ENCODE results near the gene ADAMTSL1. TPM values are rescaled to one million over a fixed set of nuclear protein-coding genes. Genes with fewer than 3 reads are reported as not detected.

Gene ADAMTSL1
- total RNA-seq, 1 donor from 2014 or later = not detected

DNA sequence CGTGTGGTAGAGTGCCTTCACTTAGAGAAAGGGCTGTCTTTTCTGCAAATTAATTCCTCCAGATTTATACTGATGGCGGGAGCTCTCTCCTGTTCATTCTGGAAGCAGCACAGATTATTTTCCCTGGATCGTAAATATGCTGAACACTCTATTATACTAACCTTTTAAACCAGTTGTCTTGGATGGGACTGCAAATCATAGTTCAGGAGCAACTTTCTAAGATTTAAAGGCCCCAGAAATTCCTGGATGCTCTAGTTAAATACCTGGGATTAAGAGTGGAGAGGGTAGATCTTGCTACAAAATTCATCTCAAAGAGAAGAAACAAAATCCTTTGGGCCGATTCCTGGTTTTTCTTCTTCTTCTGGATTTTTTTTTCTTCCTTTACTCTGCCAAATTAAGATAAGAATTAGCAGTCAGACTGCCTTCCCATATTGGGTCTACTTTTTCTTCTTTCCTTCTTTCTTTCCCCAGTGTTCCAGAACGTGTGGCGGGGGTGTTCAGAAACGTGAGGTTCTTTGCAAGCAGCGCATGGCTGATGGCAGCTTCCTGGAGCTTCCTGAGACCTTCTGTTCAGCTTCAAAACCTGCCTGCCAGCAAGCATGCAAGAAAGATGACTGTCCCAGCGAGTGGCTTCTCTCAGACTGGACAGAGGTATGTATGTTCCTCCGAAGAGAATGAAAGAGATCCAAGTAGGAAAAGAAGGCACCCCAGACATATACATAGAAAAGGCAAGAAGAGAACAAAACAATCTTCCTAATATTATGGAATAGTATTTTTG, 296.4 kb downstream of the ADAMTSL1 start:
- intact Hi-C loops (cut with micrococcal nuclease) = no loop called here

DNA sequence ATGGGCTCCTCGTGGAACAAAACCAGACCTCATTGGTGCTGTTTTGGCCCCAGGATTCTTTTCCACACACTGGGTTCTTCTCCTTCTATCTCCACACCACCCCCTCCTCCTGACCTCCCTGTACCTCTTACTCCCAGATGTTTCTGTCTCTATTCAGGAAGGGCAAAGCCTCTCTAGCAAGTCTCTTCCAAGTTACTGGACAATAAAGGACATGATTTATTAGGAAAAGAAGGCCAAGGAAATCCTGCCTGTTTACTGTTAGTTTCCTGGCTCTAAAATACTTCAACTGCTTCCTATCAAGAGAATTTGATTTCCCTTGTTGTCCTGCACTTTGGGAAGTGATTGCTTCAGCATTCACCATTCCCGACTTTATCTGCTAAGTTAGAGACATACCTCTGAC, 297.1 kb downstream of the ADAMTSL1 start:
- intact Hi-C loops (cut with micrococcal nuclease) = no loop called here

DNA sequence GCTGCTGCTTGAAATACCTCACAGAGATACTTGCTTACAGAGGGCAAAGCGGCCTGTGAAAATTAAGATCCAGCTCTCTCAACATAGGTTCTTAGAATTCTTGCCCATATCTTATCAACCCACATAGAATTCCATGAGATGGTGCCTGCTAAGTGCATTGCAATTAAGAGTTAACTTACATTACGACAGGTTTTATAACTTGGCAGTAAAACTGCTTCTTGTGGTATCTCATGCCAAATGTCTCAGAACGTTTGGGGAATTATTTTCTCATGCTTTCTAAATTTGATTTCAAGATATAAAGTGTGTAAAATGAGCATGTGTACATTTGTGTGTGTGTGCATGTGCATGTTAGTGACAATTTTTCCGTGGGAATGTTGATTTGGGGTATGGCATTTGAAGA, 297.8 kb downstream of the ADAMTSL1 start:
- intact Hi-C loops (cut with micrococcal nuclease) = no loop called here

DNA sequence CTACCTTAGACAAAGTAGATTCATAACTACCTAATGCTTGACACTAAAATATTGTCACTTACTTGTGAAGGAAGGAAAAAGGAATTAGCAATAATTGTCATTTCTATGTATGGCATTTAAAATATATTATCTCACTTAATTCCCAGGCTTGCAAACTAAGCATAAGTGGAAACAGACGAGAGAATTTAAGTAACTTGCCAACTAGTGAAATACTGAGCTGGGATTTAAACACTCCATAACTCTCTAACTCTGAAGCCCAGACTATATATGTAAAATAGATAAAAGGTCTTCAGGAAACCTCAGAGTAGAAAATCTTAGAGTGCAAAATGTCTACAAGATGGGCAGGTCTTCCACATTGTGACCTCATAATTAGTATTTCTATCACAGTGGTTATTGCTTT, 301.3 kb downstream of the ADAMTSL1 start:
- intact Hi-C loops (cut with micrococcal nuclease) = no loop called here

DNA sequence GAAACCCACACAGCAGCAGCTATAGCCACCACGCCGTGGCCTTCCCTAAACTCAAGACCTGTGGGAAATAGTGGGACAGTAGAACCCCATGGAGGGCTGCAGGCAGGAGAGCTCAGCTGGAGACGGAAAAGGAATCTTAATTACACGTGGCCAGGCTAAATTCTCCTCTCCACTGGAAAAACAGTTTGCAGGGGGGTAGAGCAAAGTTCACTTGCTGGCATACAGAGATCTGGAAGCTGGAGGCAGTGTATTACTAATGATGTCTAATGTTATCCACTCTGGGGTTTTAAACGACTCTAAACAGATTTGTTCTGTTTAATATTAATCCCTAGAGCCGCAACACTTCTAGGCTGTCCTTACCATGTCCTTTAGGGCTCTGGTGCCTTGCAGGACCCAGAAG, 302.0 kb downstream of the ADAMTSL1 start:
- intact Hi-C loops (cut with micrococcal nuclease) = no loop called here

DNA sequence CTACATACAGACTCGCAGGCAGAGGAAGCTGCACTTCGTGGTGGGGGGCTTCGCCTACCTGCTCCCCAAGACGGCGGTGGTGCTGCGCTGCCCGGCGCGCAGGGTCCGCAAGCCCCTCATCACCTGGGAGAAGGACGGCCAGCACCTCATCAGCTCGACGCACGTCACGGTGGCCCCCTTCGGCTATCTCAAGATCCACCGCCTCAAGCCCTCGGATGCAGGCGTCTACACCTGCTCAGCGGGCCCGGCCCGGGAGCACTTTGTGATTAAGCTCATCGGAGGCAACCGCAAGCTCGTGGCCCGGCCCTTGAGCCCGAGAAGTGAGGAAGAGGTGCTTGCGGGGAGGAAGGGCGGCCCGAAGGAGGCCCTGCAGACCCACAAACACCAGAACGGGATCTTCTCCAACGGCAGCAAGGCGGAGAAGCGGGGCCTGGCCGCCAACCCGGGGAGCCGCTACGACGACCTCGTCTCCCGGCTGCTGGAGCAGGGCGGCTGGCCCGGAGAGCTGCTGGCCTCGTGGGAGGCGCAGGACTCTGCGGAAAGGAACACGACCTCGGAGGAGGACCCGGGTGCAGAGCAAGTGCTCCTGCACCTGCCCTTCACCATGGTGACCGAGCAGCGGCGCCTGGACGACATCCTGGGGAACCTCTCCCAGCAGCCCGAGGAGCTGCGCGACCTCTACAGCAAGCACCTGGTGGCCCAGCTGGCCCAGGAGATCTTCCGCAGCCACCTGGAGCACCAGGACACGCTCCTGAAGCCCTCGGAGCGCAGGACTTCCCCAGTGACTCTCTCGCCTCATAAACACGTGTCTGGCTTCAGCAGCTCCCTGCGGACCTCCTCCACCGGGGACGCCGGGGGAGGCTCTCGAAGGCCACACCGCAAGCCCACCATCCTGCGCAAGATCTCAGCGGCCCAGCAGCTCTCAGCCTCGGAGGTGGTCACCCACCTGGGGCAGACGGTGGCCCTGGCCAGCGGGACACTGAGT, 303.2 kb downstream of the ADAMTSL1 start:
- intact Hi-C loops (cut with micrococcal nuclease) = no loop called here

DNA sequence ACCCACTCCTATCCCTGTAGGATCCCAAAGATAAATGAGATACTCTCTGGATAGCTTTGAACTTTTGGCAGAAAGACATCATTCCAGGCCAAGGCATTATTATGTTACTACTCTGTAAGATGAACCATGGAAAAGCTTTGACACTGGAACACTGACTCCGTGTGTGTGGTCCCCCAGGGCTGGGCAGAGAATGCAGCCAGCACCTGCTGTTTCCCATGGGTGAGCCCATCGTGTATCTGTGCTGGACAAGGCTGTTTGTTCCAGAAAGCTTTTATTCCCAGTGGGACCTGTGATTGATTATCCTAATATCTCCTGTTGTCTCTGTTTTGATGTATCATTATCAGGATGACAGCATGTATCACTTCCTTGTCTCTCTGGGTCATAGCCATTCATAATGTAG, 304.2 kb downstream of the ADAMTSL1 start:
- intact Hi-C loops (cut with micrococcal nuclease) = no loop called here

DNA sequence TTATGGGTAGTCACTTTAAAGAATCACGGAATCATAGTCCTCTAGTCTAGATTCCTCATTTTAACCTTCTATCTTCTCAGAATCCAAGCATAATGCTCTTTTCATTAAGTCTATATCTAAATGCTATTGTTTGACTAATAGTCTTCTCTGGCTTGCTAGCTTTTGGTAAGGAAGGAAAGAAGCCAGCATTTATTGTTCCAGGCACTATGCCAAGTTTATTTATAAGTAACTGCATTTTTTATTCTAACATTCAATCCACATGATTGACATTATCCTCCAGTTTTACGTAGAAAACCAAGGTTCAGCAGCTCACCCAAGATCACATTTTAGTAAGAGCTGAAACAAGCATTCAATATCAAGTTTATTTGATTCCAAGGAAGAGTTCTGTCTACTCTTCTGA, 304.9 kb downstream of the ADAMTSL1 start:
- intact Hi-C loops (cut with micrococcal nuclease) = no loop called here

DNA sequence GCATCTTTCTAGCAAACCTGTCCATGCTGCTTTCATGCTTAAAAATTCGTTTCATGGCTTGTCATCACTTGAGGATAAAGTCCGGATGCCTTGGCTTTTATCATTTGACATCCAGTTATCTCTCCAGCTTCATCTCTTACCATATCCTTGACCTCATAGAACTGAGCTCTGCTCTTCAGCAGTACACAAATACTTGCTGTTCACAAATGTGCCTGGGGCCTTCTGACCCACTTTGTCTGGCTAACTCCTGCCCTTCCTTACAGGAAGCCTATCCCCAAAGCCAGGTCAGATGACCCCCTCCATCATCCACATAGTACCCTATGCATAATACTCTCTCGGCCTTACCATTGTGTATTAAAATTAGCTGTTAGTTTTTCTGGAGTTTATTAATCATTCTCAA, 310.0 kb downstream of the ADAMTSL1 start:
- intact Hi-C loops (cut with micrococcal nuclease) = no loop called here

DNA sequence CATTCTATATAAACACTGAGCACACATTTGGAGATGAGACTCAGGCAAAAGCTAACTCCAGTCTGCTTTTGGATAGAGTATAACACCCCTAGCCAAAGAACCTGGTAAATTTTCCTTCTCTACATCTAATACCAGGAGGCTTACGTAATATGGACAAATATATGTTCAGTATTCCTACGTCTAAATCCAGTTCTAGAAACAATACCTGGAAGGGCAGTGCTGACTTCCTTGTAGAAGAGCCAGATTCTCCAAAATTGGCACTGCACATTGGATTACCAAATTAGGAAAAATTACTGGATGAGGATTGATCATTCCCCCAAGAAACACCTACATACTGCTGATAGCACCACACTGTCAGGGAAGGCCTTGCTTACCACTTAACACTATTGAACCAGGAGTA, 311.7 kb downstream of the ADAMTSL1 start:
- intact Hi-C loops (cut with micrococcal nuclease) = no loop called here

DNA sequence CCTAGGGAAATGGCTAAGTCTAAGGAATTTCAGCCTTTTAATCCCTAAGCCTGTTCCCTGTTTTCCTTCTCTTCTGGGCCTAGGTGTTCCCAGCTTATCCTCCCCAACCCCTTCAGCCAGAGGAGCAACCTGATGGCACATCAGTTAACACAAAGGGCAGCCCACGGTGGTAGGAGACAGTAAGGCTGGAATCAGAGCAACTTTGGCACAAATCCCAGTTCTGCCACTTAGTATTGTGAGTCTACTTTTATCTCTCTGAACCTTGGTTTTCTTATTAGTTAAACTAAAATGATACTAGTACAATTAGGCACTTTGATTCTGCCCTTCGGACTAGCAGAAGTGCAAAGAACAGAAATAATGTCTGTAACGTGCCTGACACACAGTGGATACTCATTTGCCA, 312.2 kb downstream of the ADAMTSL1 start:
- intact Hi-C loops (cut with micrococcal nuclease) = no loop called here

DNA sequence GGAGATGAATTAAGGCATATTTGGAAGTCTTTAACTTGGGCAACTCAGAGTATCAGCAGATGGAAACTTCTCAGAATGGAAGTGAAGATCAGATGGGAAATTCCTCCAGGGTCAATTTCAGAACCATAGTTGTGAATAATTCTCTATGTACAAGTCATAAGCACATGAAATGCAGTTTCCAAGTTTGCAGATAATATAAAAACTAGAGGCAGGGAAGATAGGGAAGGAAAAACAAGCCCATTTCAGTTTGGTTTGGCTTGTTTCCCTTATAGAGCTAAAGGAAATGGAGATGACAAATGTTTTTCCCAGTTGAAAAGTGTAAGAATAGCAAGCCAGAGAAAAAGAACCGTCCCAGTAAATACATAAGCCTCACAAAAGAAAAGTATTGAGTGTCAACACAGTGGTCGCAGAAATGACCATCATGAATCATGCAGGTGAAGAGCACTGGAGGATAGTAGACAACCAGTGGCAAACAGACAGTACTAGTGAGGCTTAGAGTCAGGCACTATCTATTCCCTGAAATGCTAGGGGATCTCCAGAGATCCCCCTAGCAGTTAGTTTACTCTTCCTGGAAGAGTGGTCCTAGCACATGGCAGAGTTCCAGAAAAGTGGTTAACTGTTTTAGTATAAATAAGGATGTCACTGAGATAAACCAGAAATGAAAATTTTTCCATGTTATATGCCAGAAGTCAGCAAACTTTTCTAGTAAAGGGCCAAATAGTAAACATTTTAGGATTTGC, 313.1 kb downstream of the ADAMTSL1 start:
- intact Hi-C loops (cut with micrococcal nuclease) = no loop called here

DNA sequence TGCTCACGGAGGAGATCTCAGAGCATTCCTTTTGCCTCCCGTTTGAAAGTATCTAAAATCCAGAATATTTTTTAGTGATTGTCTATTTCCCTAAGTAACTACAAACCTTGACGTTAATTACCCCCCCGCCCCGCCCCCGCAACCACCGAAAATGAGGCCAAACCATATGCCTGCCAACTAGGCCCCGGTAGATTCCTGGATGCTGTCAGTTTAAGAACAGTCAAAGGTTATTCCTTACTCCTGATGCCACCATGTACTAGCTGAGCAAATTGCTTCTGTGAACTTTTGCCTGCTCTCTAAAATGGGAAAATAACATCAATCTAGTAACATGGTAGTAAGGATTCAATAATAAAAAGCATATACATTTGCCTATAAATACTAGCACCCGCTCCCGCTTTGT, 314.3 kb downstream of the ADAMTSL1 start:
- intact Hi-C loops (cut with micrococcal nuclease) = no loop called here

DNA sequence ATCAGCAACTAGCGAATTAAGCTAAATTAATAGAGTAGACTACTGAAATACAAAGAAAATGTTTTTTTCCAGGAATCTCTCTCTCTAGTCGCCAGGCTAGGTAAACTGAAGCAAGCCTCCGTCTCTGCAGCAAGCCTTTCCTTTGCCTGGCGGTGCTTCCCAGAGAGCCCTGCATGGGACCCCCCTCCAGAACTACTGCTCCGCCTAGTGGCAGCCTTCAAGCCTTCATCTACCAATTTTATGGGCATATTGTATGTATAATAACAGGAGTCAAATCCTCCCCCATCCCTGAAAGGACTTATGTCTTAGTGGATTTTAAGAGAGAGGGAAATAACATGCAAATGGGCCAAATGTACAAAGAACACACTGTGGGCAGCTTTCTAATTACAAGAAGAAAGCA, 317.1 kb downstream of the ADAMTSL1 start:
- intact Hi-C loops (cut with micrococcal nuclease) = no loop called here

DNA sequence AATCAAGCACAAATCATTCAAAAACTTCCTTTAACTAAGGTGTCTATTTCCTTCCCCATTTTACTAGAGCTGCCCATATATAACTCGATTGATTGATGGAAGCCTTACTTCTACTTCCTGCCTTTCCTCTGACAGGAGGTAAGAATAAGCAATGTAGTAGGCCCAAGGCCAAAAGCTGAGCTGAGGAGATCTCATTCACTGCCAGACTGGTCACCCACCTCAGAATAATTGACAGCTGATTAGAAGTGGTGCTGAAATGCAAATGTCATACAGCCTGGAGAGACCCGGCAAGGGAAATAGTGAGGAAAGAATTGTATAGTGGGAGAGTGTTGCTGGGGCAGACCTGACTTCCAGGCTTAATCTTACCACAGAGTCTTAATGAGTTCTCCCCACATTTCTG, 319.2 kb downstream of the ADAMTSL1 start:
- intact Hi-C loops (cut with micrococcal nuclease) = no loop called here

DNA sequence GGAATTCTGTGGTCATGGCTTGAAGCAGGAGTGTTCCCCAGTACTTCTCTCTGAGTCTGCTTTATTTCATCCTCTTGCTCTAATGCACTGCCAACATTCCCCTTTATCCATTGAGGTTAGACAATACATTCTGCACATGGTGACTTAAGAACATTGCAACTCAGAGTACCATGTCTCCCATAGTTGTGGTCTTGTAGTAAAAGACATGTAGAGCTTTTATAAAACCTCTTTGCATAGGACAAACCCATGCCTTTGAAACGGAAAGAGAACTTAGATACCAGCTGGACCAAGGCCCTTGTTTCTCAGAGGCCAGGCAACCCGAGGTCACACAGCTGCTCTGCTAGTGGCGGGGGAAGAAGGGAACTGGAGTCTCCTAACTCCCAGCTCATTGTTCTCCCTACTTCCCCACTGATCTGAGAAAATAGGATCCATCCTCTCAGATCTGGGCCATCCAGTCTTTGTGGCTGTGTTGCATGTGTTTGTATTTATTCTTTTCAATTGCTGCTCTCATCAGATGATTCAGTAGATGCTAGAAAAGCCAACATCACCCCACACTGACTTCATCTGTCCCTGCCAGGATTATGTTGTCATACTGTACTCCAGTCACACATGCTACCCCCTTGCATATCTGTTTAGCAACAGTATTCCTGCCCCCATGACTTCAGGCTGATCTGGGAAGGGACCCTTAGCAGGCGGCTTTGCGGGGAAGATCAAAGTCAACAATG, 322.2 kb downstream of the ADAMTSL1 start:
- intact Hi-C loops (cut with micrococcal nuclease) = no loop called here

DNA sequence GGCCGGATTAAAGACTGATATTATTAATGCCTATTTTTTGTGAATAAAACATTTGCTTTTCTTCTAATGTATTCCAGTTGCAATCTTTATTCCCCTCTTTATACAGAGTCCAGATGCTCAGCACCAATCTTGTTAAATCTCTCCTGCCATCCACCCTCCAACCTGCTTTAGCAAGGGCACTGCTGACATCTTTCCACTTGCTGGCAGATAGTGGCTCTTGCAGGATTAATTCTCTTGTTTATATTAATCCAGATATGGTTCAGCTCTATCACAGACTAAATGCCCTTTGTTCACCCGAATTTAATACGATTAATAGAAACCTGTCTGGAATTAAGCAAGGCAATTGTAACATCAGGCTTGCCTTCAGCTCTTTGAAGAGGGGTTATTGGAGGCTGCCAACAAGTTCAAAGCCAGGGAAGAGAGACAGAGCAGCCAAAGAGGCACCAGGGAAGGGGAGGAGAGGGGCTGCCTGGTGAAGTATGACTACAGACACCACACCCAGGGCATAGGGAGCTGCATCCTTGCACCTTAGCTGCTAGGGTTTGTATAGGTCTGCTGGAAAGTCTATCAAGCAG, 322.8 kb downstream of the ADAMTSL1 start:
- intact Hi-C loops (cut with micrococcal nuclease) = no loop called here

DNA sequence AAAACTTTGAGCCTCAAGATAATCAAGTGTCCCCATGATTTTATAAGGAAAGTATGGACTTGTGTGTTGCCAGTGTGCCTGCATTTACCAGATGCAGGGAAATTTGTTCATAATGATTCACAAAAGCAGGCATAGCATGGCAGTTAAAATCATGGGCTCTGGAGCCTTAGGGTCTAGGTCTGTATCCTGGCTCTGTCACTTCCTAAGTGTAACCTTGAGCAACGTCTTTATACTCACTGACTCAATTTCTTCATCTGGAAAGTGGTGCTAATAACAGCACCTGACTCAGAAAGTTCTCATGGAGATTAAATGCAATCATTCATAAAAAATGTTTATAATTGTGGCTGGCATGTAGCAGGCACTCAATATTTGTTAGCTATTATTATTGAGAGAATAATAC, 324.2 kb downstream of the ADAMTSL1 start:
- intact Hi-C loops (cut with micrococcal nuclease) = no loop called here

DNA sequence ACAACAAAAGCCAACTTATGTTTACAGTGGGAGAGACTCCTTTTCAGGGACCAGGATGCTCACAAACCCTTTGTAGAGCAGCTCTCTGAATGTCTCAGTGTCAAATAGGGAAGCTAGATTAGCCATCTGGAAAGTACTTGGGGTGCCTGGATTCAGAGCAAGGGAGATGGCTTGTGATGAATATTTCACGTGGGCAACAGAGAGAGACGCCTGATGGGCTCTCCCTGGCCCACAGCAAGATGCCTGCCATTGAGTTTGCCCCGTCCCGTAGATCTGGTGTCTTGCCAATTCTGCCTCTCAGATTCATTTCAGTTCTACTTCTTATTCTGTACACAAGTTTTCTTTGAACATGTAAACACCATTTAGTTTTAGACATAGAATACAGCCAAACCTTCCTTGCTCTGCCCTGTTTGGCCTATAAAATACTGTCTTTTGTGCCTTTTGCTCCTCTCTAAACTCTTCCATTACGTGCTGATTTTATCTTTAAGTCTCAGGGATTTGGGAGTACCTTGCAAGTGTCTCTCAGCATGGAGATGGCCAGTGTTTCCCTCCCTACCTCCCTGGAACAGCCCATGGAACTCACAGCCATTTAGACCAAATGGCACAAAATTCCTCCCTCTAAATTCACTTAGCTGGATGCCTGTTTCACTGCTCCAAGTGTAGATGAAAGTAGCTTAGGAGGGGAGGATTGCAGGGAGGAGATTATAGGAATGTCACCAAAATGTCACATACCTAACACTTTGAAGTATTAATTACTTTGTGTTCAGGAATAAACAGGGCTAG, 324.7 kb downstream of the ADAMTSL1 start:
- intact Hi-C loops (cut with micrococcal nuclease) = no loop called here

DNA sequence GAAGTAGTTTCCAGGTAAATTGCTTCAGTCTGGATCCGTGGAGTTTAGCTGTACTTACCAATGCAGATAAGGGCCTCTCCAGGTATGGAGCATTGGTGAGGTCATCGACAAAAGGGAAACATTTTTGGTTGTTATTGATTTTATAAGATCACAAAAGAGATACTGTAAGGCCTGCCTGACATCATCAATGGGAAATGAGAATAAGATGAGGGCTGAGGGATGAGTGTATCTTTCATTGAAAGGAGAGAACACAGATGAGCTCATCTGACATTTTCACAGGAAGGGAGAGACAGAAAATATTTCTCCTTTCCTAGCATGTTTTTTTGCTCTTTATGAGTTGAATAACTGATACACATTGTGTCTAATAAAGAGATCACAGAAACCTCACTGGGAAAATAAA, 325.5 kb downstream of the ADAMTSL1 start:
- intact Hi-C loops (cut with micrococcal nuclease) = no loop called here
